Activated CD8-positive, alpha-beta memory T cell treated with anti-CD3 and anti-CD28 coated beads for 36 hours (primary cell): Measurements from ENCODE around the gene SEPSECS. TPM values are rescaled to one million over a fixed set of nuclear protein-coding genes. Genes with fewer than 3 reads are reported as not detected.

Source experiments
- CTCF ChIA-PET: fragments of 350-600 bp; sonication (Branson Sonifier 250); formaldehyde crosslinking; loops from one replicate; lab custom pipeline; 2021; ENCODE audit warnings: antibody characterized with exemption; lab: Charles Lee
- POLR2A ChIA-PET: fragments of 350-600 bp; sonication (Branson Sonifier 250); formaldehyde crosslinking; loops from one replicate; lab custom pipeline; 2021; ENCODE audit warnings: antibody characterized with exemption; lab: Charles Lee
- total RNA-seq, 2 experiments: library from RNA; stranded (reverse); gene quantifications; one replicate each; pipeline ENCODE4 v1.2.3, GENCODE V29; 2021

The SEPSECS gene
- total RNA-seq, 2 experiments from 2014 or later = 7.5 to 10.4 TPM

DNA sequence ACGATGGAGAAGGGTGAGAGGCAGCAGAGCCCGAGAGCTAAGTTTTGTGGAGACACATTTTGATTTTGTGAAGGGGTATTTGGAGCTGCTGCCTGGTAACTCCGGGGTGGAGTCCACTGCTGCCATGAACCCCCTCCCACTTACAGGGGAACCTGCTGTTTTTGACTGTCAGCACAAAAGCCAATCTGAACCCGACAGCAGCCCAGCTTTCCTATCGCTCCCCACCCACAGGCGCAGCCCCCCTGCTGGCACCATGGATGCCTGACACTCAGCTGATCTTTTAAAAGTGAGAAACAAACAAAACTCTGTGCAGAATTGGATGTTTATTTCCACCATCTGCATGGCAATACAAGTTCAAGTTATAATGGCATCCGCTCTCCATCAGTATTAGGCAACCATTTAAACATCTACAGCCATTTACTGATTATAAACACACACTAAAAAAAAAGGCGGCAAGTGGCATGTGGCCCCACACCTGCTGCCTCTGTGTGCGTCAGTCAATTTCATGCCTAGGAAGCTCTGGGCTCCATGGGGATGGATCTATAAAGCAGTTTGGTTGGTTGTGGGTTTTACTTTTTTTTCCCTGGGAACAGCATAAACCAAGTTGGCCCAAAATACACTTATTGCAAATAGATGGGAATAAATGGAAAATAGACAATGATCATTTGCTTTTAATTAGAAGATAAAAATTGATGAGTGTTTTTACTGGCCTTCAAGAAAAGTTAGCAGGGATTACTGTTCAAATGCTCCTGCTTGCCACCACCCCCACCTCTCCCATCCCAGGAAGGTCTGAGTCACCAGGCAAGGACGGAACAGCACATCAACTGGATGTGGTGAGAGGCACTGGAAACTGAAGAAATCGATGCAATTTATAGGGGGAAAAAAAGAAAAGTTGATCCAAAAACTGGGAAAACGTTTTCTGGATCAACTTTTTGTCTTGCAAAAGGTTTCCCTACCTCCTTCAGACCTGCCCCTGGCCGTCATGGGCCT lies 46.0 kb downstream of the SEPSECS start:
- CTCF ChIA-PET = no interaction called here
- POLR2A ChIA-PET = no interaction called here

GRCh38 chr4:25112995-25113380 lies 47.3 kb downstream of the SEPSECS start:
- CTCF ChIA-PET = no interaction called here
- POLR2A ChIA-PET = no interaction called here

DNA sequence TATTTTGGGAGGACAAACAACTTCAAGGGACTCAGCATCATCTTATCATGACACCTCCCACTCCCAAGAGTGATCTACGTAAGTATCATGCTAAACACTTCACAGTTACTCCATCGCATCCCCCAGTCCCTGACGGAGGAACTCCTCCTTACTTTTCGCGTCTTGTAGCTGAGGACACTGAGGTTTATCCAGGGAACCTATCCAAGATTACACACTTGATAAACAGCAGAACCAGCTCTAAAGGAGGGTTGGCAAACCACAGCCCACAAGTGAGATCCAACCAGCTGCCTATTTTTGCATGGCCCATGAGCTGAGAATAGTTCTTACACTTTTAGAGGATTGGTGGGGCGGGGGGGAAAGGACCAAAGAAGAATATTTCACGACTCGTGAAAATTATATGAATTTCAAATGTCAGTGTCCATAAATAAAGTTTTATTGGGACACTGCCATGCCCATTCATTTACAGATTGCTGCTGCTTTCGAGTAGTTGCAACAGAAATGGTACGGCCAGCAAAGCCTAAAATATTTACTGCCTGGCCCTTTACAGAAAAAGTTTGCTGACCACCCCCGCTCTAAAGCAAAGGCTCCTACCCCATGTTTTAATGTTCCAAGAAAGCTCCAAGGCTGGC lies 47.8 kb downstream of the SEPSECS start:
- CTCF ChIA-PET = no interaction called here
- POLR2A ChIA-PET = no interaction called here

- POLR2A ChIA-PET = no interaction called here
- CTCF ChIA-PET = no interaction called here
Measured at GRCh38 chr4:25111648-25112196, 48.5 kb downstream of the SEPSECS start.

DNA sequence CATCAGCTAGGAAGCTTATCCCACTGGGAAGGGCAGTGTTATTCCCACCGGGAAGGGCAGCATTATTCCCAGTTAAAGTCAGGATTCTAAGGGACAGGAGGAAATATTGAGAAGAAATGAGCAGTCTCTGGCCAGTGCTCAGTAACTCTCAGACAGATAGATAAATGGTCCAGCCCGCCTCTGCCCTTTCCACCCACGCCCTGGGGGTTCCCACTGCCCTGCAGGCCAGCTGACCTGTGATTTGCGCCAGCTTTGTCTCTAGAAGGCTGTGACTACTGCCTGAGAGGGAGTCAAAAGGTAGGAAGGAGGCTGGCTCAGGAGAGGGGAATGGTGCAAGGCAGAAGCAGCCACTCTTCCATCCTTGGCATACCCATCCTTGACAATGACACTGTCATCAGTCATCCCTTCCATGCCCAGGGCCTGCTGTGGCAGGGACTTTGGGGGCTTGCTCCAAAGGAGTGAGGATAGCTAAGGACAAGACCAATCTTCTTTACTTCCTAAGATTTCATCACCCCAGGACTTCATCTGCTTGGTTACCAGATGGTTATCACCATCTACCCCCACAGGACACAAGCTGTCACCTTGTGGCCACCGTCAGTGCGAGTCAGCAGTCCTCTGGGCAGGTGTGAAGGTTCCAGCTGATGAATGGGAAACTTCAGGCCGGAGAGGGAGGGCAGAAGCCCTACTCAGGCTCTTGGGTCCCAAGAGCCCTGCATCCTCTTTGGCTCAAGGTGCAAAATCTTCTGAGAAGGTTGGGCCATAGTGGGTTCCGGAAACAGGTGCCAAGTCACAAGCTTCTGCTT lies 49.5 kb downstream of the SEPSECS start:
- POLR2A ChIA-PET = no interaction called here
- CTCF ChIA-PET = no interaction called here

GRCh38 chr4:25109511-25109910 lies 50.7 kb downstream of the SEPSECS start:
- ChIA-PET CTCF (no interaction called here), POLR2A (no interaction called here)

- POLR2A ChIA-PET = no interaction called here
- CTCF ChIA-PET = no interaction called here
Measured at GRCh38 chr4:25108556-25108955, 51.7 kb downstream of the SEPSECS start.

GRCh38 chr4:25107827-25108516 lies 52.3 kb downstream of the SEPSECS start:
- ChIA-PET CTCF (no interaction called here), POLR2A (no interaction called here)

DNA sequence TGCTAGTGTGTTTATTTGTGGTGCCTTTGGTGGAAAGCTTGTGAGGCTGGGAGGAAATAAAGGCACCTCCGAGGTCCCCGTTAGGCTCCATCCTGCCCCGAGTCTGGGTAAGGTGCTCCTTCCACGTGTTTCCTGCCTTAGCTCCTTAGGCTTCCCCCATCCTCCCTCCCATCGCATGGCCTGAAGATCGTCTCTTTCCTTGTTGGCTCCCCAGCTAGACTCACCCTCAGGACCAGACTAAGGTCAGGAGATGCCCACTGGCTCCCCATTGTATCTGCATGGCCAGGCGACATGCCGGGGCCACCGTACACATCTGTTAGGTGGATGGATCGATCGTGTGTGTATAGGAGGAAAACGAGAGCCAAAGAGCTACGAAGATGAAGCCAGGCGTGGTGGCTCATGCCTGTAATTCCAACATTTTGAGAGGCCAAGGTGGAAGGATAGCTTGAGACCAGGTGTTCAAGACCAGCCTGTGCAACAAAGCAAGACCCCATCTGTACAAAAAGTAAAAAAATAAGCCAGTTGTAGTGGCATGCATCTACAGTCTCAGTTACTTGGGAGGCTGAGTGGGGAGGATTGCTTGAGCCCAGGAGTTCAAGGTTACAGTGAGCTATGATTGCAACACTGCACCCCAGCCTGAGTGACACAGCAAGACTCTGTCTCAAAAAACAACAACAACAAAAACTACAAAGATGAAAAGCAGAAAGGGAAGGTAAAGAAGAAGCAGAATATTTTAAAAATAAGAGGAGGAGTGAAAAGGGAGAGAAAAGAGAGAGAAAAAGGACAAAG lies 53.7 kb downstream of the SEPSECS start:
- POLR2A ChIA-PET = no interaction called here
- CTCF ChIA-PET = no interaction called here

DNA sequence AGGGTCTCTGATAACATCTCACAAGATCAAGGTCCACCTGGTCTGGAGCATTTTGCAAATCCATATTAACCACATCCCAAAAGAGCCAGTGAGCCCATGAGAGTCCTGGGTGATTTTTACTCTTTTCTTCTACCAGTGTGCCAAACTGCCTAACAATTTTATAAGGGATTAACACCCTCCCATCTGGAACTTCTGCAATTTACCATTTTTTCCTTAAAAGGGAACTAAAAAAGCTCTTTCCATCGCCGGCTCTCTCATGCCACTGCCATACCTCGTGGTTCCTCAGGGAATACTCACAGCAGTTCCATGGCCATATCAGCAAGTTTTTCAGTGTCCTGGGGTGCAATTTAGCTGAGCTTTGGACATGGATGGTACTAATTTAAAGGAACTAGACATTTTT lies 55.7 kb downstream of the SEPSECS start:
- ChIA-PET POLR2A (no interaction called here), CTCF (no interaction called here)

- CTCF ChIA-PET = no interaction called here
Measured at GRCh38 chr4:25103418-25103817, 56.8 kb downstream of the SEPSECS start.

GRCh38 chr4:25101836-25102235 lies 58.4 kb downstream of the SEPSECS start:
- CTCF ChIA-PET = no interaction called here
- POLR2A ChIA-PET = no interaction called here

More at GRCh38 chr4:25103418-25103817, 56.8 kb downstream of the SEPSECS start:
- POLR2A ChIA-PET = no interaction called here

GRCh38 chr4:25100710-25101109 lies 59.5 kb downstream of the SEPSECS start:
- POLR2A ChIA-PET = no interaction called here
- CTCF ChIA-PET = no interaction called here

DNA sequence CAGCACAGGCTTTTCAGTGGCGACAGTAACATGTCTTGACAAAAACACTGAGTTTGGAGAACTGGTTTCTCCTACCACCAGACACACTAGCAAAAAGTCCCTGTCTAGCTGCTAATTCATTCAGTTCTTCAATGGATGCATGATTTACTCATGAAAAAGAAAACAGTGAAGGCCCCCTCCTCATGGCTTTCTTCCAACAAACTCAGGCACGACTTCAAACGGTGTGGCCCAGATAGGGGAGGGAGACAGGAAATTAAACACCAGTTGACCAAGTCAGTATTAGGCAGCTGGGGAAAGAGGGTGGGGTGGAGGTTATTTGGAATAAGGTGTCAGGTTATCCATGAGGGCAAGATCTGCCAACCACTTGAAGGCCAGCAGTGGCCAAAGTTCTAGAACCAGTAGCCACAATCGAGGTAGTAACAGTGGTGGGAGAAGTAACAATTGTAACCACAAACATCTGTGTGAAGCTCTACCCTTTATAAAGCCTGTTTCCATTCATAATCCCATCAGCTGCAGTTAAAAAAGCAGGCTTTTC lies 60.2 kb downstream of the SEPSECS start:
- ChIA-PET CTCF (no interaction called here), POLR2A (no interaction called here)

GRCh38 chr4:25098964-25099891 lies 61.0 kb downstream of the SEPSECS start:
- CTCF ChIA-PET = no interaction called here
- POLR2A ChIA-PET = no interaction called here

GRCh38 chr4:25096981-25097443 lies 63.2 kb downstream of the SEPSECS start:
- CTCF ChIA-PET = no interaction called here

More at GRCh38 chr4:25096981-25097443, 63.2 kb downstream of the SEPSECS start:
- POLR2A ChIA-PET = no interaction called here
